ENCODE measurements around the gene GMDS. TPM values are rescaled to one million over a fixed set of nuclear protein-coding genes. Genes with fewer than 3 reads are reported as not detected.

GMDS gene
- total RNA-seq, 6 experiments from 2014 or later = 13.2 to 18.0 (median 14.7) TPM

DNA sequence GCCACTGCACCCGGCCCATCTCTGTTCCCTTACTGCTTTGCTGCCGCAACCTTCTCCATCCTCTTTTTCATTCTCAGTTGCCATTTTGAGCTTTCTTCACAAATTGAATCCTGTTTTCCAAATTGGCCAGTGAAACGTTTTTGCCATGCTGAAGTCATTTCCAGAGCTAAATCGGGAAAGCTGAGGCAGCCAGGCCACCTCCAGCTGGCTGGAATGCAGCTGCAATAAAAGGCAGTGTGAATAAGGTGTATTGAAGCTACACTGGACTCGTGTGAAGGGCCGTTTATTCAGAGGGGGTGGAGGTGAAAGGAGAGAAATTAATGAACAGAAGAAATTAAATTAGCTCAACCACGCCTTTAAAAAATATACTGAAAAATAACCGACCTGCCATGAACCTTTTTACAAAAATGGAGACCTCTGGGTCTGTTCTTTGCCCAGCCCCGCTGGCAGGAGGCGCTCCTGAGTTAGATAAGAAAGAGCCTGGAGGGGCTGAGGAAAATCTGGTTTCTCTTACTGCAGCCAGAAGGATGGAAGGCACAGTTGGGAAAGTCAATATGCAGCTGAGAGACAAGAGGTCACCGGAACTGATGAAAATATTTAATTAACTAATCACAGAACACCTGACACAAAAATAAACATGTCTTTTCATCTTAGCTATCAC, 351.8 kb downstream of the GMDS start:
- Mint-ChIP-seq H3K27ac (no peak overlapping the region; the same call in 1 of the 2 replicates), H3K36me3 (ENCODE audit: low read depth) (no peaks in the 10 kb centered on the region), H3K4me3 (no peak overlapping the region), H3K27me3 (ENCODE audit: insufficient read depth) (peaks cover 3% of the 10 kb centered on the region; the same call in 1 of the 2 replicates), H3K4me1 (ENCODE audit: low read depth) (peaks cover 27% of the 10 kb centered on the region), H3K9me3 (no peaks in the 10 kb centered on the region)
- no peak for DNase-seq
- TF ChIP-seq, protein P1, sequence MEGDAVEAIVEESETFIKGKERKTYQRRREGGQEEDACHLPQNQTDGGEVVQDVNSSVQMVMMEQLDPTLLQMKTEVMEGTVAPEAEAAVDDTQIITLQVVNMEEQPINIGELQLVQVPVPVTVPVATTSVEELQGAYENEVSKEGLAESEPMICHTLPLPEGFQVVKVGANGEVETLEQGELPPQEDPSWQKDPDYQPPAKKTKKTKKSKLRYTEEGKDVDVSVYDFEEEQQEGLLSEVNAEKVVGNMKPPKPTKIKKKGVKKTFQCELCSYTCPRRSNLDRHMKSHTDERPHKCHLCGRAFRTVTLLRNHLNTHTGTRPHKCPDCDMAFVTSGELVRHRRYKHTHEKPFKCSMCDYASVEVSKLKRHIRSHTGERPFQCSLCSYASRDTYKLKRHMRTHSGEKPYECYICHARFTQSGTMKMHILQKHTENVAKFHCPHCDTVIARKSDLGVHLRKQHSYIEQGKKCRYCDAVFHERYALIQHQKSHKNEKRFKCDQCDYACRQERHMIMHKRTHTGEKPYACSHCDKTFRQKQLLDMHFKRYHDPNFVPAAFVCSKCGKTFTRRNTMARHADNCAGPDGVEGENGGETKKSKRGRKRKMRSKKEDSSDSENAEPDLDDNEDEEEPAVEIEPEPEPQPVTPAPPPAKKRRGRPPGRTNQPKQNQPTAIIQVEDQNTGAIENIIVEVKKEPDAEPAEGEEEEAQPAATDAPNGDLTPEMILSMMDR (IDR thresholded peaks at IDR 0.05) = peak; percentile 79

DNA sequence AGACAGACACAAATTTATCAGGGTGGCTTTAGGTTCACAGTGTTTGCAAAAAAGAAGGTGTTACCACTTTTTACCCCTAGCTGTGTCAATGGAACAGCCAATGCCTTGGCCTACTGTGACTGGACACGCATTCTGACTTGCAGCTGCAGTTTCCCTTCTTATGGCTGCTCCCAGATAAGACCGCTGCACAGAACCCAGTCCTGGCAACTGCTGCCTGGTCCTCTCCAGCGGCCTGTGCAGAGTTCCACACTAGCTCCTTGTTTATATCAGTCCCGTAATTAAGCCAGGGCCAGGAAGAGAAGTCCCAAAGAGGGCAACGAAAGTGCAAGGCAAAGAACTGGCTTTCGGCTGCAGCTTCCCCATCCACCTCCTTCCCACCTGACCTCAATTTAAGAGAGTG, 352.7 kb downstream of the GMDS start:
- Mint-ChIP-seq H3K9me3 (no peaks in the 10 kb centered on the region), H3K4me1 (ENCODE audit: low read depth) (peaks cover 27% of the 10 kb centered on the region), H3K4me3 (no peak overlapping the region), H3K27ac (no peak overlapping the region), H3K36me3 (ENCODE audit: low read depth) (no peaks in the 10 kb centered on the region), H3K27me3 (ENCODE audit: insufficient read depth) (peaks cover 3% of the 10 kb centered on the region; the same call in 1 of the 2 replicates)
- no peak for DNase-seq
- TF ChIP-seq, protein P1 (IDR thresholded peaks at IDR 0.05) = no peak

DNA sequence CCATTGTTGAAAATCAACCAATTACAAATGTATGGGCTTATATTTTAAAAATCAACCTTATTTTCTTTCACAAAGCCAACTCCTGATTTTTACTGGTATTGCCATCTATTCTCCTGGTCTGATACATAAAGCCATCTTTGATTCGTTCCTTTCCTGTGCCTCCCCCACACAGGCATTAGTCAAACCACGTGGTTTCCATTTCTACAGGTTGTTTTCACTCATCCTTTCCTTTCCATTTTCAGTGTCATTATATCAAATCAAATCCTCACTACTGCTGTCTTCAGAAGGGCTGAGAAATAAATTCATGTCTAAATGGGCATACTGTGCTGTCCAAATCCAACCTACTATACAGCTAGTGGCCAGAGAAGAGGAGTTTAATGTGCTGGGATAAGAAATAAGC, 354.4 kb downstream of the GMDS start:
- H3K27ac Mint-ChIP-seq = no peak overlapping the region
- H3K4me3 Mint-ChIP-seq = no peak overlapping the region
- TF ChIP-seq, protein P1 (IDR thresholded peaks at IDR 0.05) = no peak
- peaks cover 21% of the 10 kb centered on the region for H3K4me1 Mint-ChIP-seq (ENCODE audit: low read depth)
- H3K9me3 Mint-ChIP-seq = no peaks in the 10 kb centered on the region
- H3K36me3 Mint-ChIP-seq (ENCODE audit: low read depth) = no peaks in the 10 kb centered on the region
- peaks cover 3% of the 10 kb centered on the region; the same call in 1 of the 2 replicates for H3K27me3 Mint-ChIP-seq (ENCODE audit: insufficient read depth)
- DNase-seq = no peak

DNA sequence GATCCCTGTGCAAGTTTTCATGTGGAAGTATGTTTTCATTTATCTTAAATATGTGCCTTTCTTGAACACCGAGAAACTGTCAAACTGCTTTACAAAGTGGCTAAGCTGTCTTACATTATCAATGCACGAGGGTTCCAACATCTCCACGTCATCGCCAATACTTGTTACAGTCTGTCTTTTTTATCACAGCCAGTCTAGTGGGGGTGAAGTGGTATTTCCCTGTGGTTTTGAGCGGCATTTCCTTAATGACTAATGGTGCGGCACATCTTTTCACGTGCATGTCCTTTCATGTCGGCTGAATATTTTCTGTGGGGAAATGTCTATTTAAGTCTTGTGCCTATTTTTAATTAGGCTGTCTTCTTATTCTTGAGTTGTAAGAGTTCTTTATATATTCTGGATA, 355.3 kb downstream of the GMDS start:
- Mint-ChIP-seq H3K27me3 (ENCODE audit: insufficient read depth) (peaks cover 3% of the 10 kb centered on the region; the same call in 1 of the 2 replicates), H3K27ac (no peak overlapping the region), H3K36me3 (ENCODE audit: low read depth) (no peaks in the 10 kb centered on the region), H3K4me1 (ENCODE audit: low read depth) (peaks cover 12% of the 10 kb centered on the region), H3K9me3 (no peaks in the 10 kb centered on the region), H3K4me3 (no peak overlapping the region)
- DNase-seq = no peak
- TF ChIP-seq, protein P1 (IDR thresholded peaks at IDR 0.05) = no peak

DNA sequence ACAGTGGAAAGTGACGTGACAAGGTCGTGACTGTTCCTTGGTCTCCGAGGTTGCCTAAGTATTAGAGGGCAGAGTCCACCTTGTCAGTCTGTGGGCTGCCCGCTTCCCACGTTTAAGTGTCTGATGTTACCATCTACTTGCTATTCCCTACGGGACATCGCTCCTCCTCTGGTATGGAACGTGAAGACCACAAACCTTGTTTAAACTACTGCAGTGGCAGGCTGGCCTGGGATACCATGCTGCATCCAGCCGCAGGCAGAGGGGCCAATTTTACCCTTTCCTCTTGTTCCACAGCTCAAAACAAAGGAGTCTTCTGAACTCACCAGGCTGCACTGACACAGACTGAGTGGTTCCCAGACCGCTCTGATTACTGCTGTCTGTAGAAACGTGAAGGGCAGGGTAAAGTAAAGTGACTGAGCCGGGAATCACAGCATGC, 359.8 kb downstream of the GMDS start:
- TF ChIP-seq, protein P1 (IDR thresholded peaks at IDR 0.05) = no peak
- Mint-ChIP-seq H3K36me3 (ENCODE audit: low read depth) (no peaks in the 10 kb centered on the region), H3K9me3 (no peaks in the 10 kb centered on the region), H3K27ac (no peak overlapping the region), H3K4me1 (ENCODE audit: low read depth) (no peaks in the 10 kb centered on the region), H3K4me3 (no peak overlapping the region), H3K27me3 (ENCODE audit: insufficient read depth) (peaks cover 3% of the 10 kb centered on the region; the same call in 1 of the 2 replicates)
- no peak for DNase-seq
